KOPT-K1 (cell line): Measurements from ENCODE around the gene GLRX3.

ENCODE experiments used
- H3K27ac ChIP-seq: fragments of 200-600 bp; sonication (generic); 2 replicates; pipeline ENCODE4 v1.5.1; 2016; ENCODE audit warnings: antibody characterized with exemption, mild to moderate bottlenecking, low read depth, low read length; ENCODE audit not compliant: poor library complexity, severe bottlenecking
- H3K36me3 ChIP-seq: fragments of 200-600 bp; sonication (generic); 2 replicates; pipeline ENCODE4 v1.5.1; 2017; ENCODE audit warnings: antibody characterized with exemption, mild to moderate bottlenecking, low read length, moderate library complexity; ENCODE audit not compliant: insufficient read depth
- H3K9me3 ChIP-seq: fragments of 200-600 bp; sonication (generic); 2 replicates; pipeline ENCODE4 v1.5.1; 2017; ENCODE audit warnings: antibody characterized with exemption, low read length, mild to moderate bottlenecking; ENCODE audit not compliant: insufficient read depth, poor library complexity, severe bottlenecking

Gene GLRX3

GRCh38 chr10:130203626-130204025, 67.4 kb downstream of the GLRX3 start:
- no peaks in the 10 kb centered on the region for H3K36me3 ChIP-seq
- H3K9me3 ChIP-seq, result no peaks in the 10 kb centered on the region
- H3K27ac ChIP-seq, result no peak overlapping the region

GRCh38 chr10:130206216-130206737, 70.1 kb downstream of the GLRX3 start:
- no peaks in the 10 kb centered on the region for H3K9me3 ChIP-seq
- H3K36me3 ChIP-seq, result no peaks in the 10 kb centered on the region
- no peak overlapping the region for H3K27ac ChIP-seq

GRCh38 chr10:130207205-130207604, 71.0 kb downstream of the GLRX3 start:
- H3K9me3 ChIP-seq, result no peaks in the 10 kb centered on the region
- H3K36me3 ChIP-seq, result no peaks in the 10 kb centered on the region
- H3K27ac ChIP-seq, result no peak overlapping the region

GRCh38 chr10:130208807-130209206, 72.6 kb downstream of the GLRX3 start:
- H3K27ac ChIP-seq, result no peak overlapping the region
- H3K9me3 ChIP-seq, result no peaks in the 10 kb centered on the region
- no peaks in the 10 kb centered on the region for H3K36me3 ChIP-seq

GRCh38 chr10:130212746-130213145, 76.6 kb downstream of the GLRX3 start:
- Histone ChIP-seq H3K36me3 (no peaks in the 10 kb centered on the region), H3K9me3 (no peaks in the 10 kb centered on the region), H3K27ac (no peak overlapping the region)

- no peaks in the 10 kb centered on the region for H3K36me3 ChIP-seq
- no peaks in the 10 kb centered on the region for H3K9me3 ChIP-seq
- H3K27ac ChIP-seq, result no peak overlapping the region
Observed at GRCh38 chr10:130213286-130214080, 77.3 kb downstream of the GLRX3 start.

- Histone ChIP-seq H3K36me3 (no peaks in the 10 kb centered on the region), H3K27ac (no peak overlapping the region), H3K9me3 (no peaks in the 10 kb centered on the region)
Observed at GRCh38 chr10:130214431-130214830, 78.2 kb downstream of the GLRX3 start.

- H3K27ac ChIP-seq, result no peak overlapping the region
- no peaks in the 10 kb centered on the region for H3K36me3 ChIP-seq
- no peaks in the 10 kb centered on the region for H3K9me3 ChIP-seq
Observed at GRCh38 chr10:130215151-130215930, 79.2 kb downstream of the GLRX3 start.

- no peaks in the 10 kb centered on the region for H3K9me3 ChIP-seq
- H3K27ac ChIP-seq, result no peak overlapping the region
- H3K36me3 ChIP-seq, result no peaks in the 10 kb centered on the region
Observed at GRCh38 chr10:130215931-130216231, 79.7 kb downstream of the GLRX3 start.

- Histone ChIP-seq H3K36me3 (no peaks in the 10 kb centered on the region), H3K27ac (no peak overlapping the region), H3K9me3 (no peaks in the 10 kb centered on the region)
Observed at GRCh38 chr10:130218181-130218641, 82.0 kb downstream of the GLRX3 start.

GRCh38 chr10:130218936-130219335, 82.7 kb downstream of the GLRX3 start:
- Histone ChIP-seq H3K9me3 (no peaks in the 10 kb centered on the region), H3K36me3 (no peaks in the 10 kb centered on the region), H3K27ac (no peak overlapping the region)

- Histone ChIP-seq H3K27ac (no peak overlapping the region), H3K9me3 (no peaks in the 10 kb centered on the region), H3K36me3 (no peaks in the 10 kb centered on the region)
Observed at GRCh38 chr10:130220251-130221185, 84.3 kb downstream of the GLRX3 start.

GRCh38 chr10:130221456-130222375, 85.5 kb downstream of the GLRX3 start:
- no peaks in the 10 kb centered on the region for H3K9me3 ChIP-seq
- H3K36me3 ChIP-seq, result no peaks in the 10 kb centered on the region
- no peak overlapping the region for H3K27ac ChIP-seq

- Histone ChIP-seq H3K36me3 (no peaks in the 10 kb centered on the region), H3K9me3 (peaks cover 4% of the 10 kb centered on the region), H3K27ac (no peak overlapping the region)
Observed at GRCh38 chr10:130222381-130222780, 86.2 kb downstream of the GLRX3 start.
